Measurements from ENCODE around the gene CDH1. TPM values are rescaled to one million over a fixed set of nuclear protein-coding genes. Genes with fewer than 3 reads are reported as not detected.
A peak's percentile ranks its signal among the peaks of the same experiment; 100 is the strongest.
"Not testable (repeated sequence)": the region's sequence is repeated elsewhere in the genome, so short reads cannot be mapped to it uniquely, and the experiment has no call there.

The CDH1 gene
- total RNA-seq, 4 donors from 2014 or later: 17.9 to 32.9 (median 20.2) TPM

GRCh38 chr16:68835970-68836369 lies 98.9 kb downstream of the CDH1 start:
- 80% methylated on average over 5 of the region's 5 CpGs for WGBS, 2 donors
- H3K4me3 ChIP-seq: no peak overlapping the region
- no peak overlapping the region for H3K27ac ChIP-seq
- DNase-seq (ENCODE audit: low spot score in 2 of 2): no peak
- H3K9me3 ChIP-seq: no peaks in the 10 kb centered on the region
- H3K36me3 ChIP-seq: no peaks in the 10 kb centered on the region
- H3K27me3 ChIP-seq: no peaks in the 10 kb centered on the region
- TF ChIP-seq CTCF (IDR thresholded peaks at IDR 0.05) (no peak), POLR2A (IDR thresholded peaks at IDR 0.05) (no peak), EP300 (IDR thresholded peaks at IDR 0.05) (no peak)
- H3K4me1 ChIP-seq: no peaks in the 10 kb centered on the region

GRCh38 chr16:68839831-68840230 lies 102.7 kb downstream of the CDH1 start:
- Histone ChIP-seq H3K36me3 (no peaks in the 10 kb centered on the region), H3K27ac (no peak overlapping the region), H3K27me3 (no peaks in the 10 kb centered on the region), H3K4me1 (peaks cover 0 to 15% (median 2%) of the 10 kb centered on the region in 4 donors), H3K4me3 (no peak overlapping the region), H3K9me3 (no peaks in the 10 kb centered on the region)
- TF ChIP-seq POLR2A (IDR thresholded peaks at IDR 0.05) (no peak), CTCF (IDR thresholded peaks at IDR 0.05) (no peak), EP300 (IDR thresholded peaks at IDR 0.05) (no peak)
- DNase-seq (ENCODE audit: low spot score in 2 of 2): no peak
- 50 to 63% methylated on average over 4 of the region's 4 CpGs for WGBS, 2 donors

GRCh38 chr16:68842964-68843481 lies 105.9 kb downstream of the CDH1 start:
- not testable (repeated sequence) for H3K36me3 ChIP-seq; H3K27me3 ChIP-seq; DNase-seq (ENCODE audit: low spot score in 2 of 2); H3K9me3 ChIP-seq
- peaks cover 0 to 21% (median 2%) of the 10 kb centered on the region in 4 donors for H3K4me1 ChIP-seq
- H3K27ac ChIP-seq: peak overlapping the region; percentile 70 to 94 (median 82)
- 62 to 65% methylated on average over 23 of the region's 23 CpGs for WGBS, 2 donors
- peak overlapping the region; percentile 68 to 99 (median 76) for H3K4me3 ChIP-seq

- WGBS, 2 donors: 0 to 1% methylated on average over 37 to 43 of the region's 55 CpGs
Measured at GRCh38 chr16:68843482-68844210, 106.6 kb downstream of the CDH1 start, which contains the start of gene TANGO6. TANGO6 (plus strand) TSS chr16:68843531; CDS start chr16:68843618, 87 bp downstream.

GRCh38 chr16:68844211-68844564 lies 107.1 kb downstream of the CDH1 start:
- TF ChIP-seq POLR2A (IDR thresholded peaks at IDR 0.05) (no peak), EP300 (IDR thresholded peaks at IDR 0.05) (no peak), CTCF (IDR thresholded peaks at IDR 0.05) (no peak)
- H3K9me3 ChIP-seq: no peaks in the 10 kb centered on the region
- peaks cover 0 to 21% (median 2%) of the 10 kb centered on the region in 4 donors for H3K4me1 ChIP-seq
- no peaks in the 10 kb centered on the region for H3K36me3 ChIP-seq
- WGBS, 2 donors: 3 to 11% methylated on average over 6 of the region's 6 CpGs
- H3K27me3 ChIP-seq: no peaks in the 10 kb centered on the region
- DNase-seq (ENCODE audit: low spot score in 2 of 2): no peak
- H3K4me3 ChIP-seq: peak overlapping the region; percentile 68 to 99 (median 76)
- H3K27ac ChIP-seq: peak overlapping the region; percentile 70 to 94 (median 82)

More at GRCh38 chr16:68843482-68844210, 106.6 kb downstream of the CDH1 start, which contains the start of gene TANGO6:
- Histone ChIP-seq H3K9me3 (no peaks in the 10 kb centered on the region), H3K27me3 (no peaks in the 10 kb centered on the region), H3K4me3 (peak within 1 kb of the TSS; percentile 68 to 99 (median 76)), H3K36me3 (no peaks in the 10 kb centered on the region), H3K4me1 (peaks cover 0 to 21% (median 2%) of the 10 kb centered on the region in 4 donors), H3K27ac (peak within 1 kb of the TSS; percentile 70 to 94 (median 82))
- TF ChIP-seq EP300 (IDR thresholded peaks at IDR 0.05): peak in 1 of 2 donors; percentile 93
- no peak for TF ChIP-seq CTCF (IDR thresholded peaks at IDR 0.05)
- TF ChIP-seq POLR2A (IDR thresholded peaks at IDR 0.05): peak in 1 of 2 donors; percentile 43
- peak; percentile 68 to 75 for DNase-seq (ENCODE audit: low spot score in 2 of 2)

Data from tibial nerve (tissue), 4 donors.